Measurements from ENCODE around the gene HOXA4.

DNA sequence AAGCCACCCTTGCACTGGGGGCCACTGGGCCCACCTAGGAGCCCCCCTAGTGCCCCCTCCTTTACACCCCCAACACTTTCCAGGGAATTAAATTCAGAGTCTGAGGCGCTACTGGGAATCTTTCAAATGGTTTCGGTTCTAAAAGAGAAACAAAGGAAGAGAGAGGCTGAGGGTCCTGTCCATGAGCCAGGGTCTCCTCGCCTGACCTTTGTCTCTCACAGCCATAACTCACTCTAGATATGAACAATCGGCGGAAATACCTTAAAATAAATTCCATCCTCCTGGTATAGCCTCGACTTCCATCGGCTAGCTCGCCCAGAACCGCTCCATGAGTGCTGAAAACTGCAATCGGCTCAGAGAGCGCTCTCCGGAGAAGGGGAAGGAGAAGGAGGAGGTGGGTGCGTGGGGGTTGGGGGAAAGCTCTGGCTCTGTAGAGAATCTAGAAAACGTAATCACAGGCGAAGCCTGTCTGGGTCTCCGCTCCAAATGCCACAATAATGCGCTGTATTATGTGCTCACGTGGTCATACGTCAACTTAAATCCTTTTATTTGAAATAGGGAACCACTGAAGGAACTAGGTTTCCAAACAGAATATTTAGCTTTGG is 12.6 kb downstream of the HOXA4 start:
- TF ChIP-seq, protein P1, sequence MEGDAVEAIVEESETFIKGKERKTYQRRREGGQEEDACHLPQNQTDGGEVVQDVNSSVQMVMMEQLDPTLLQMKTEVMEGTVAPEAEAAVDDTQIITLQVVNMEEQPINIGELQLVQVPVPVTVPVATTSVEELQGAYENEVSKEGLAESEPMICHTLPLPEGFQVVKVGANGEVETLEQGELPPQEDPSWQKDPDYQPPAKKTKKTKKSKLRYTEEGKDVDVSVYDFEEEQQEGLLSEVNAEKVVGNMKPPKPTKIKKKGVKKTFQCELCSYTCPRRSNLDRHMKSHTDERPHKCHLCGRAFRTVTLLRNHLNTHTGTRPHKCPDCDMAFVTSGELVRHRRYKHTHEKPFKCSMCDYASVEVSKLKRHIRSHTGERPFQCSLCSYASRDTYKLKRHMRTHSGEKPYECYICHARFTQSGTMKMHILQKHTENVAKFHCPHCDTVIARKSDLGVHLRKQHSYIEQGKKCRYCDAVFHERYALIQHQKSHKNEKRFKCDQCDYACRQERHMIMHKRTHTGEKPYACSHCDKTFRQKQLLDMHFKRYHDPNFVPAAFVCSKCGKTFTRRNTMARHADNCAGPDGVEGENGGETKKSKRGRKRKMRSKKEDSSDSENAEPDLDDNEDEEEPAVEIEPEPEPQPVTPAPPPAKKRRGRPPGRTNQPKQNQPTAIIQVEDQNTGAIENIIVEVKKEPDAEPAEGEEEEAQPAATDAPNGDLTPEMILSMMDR (IDR thresholded peaks at IDR 0.05), result no peak
- TF ChIP-seq POLR2A (IDR thresholded peaks at IDR 0.05), result no peak
